Measurements from ENCODE around the gene LCLAT1.

The LCLAT1 gene

GRCh38 chr2:30447149-30448045, at the start of gene LCLAT1:
Gene LCLAT1 (plus strand): TSS chr2:30447246. CDS start chr2:30525591, 78,345 bp downstream.
- Histone ChIP-seq H2AFZ (ENCODE audit: low read depth, low read length) (peak within 1 kb of the TSS; percentile 95), H3K4me1 (ENCODE audit: insufficient read depth, low read length) (peaks cover 22% of the 10 kb centered on the region), H3K27ac (ENCODE audit: low read length) (peak within 1 kb of the TSS; percentile 82), H3K4me2 (ENCODE audit: insufficient read depth, low read length) (peak within 1 kb of the TSS; percentile 95), H4K20me1 (ENCODE audit: insufficient read depth, low read length) (no peaks in the 10 kb centered on the region), H3K79me2 (ENCODE audit: insufficient read depth, low read length) (peaks cover 46% of the 10 kb centered on the region), H3K9ac (ENCODE audit: low read depth, low read length) (peak within 1 kb of the TSS; percentile 89), H3K9me3 (ENCODE audit: insufficient read depth, low read length, severe bottlenecking) (no peaks in the 10 kb centered on the region), H3K27me3 (ENCODE audit: insufficient read depth, low read length, poor library complexity) (no peaks in the 10 kb centered on the region), H3K4me3 (ENCODE audit: low read depth in 1 of 2, low read length in 2 of 2) (peak within 1 kb of the TSS; percentile 46 to 97), H3K36me3 (ENCODE audit: insufficient read depth, low read length) (peaks cover 7% of the 10 kb centered on the region; the same call in 1 of the 2 replicates)
- peak; percentile 82 for DNase-seq
- peak; percentile 94 for ATAC-seq (ENCODE audit: insufficient read depth, low read depth)
- no peak for TF ChIP-seq CTCF (IDR thresholded peaks at IDR 0.05; ENCODE audit: borderline replicate concordance, extremely low read depth, low read length, poor library complexity, severe bottlenecking)
- no peak for TF ChIP-seq EZH2 (IDR thresholded peaks at IDR 0.05; ENCODE audit: borderline replicate concordance, low read depth, low read length, severe bottlenecking)

- Histone ChIP-seq H3K36me3 (ENCODE audit: insufficient read depth, low read length) (no peaks in the 10 kb centered on the region), H3K4me2 (ENCODE audit: insufficient read depth, low read length) (no peak overlapping the region), H4K20me1 (ENCODE audit: insufficient read depth, low read length) (no peaks in the 10 kb centered on the region), H3K79me2 (ENCODE audit: insufficient read depth, low read length) (no peaks in the 10 kb centered on the region), H3K4me1 (ENCODE audit: insufficient read depth, low read length) (no peaks in the 10 kb centered on the region), H2AFZ (ENCODE audit: low read depth, low read length) (no peak overlapping the region), H3K27me3 (ENCODE audit: insufficient read depth, low read length, poor library complexity) (no peaks in the 10 kb centered on the region), H3K27ac (ENCODE audit: low read length) (no peak overlapping the region), H3K9ac (ENCODE audit: low read depth, low read length) (no peak overlapping the region), H3K9me3 (ENCODE audit: insufficient read depth, low read length, severe bottlenecking) (no peaks in the 10 kb centered on the region), H3K4me3 (ENCODE audit: low read depth in 1 of 2, low read length in 2 of 2) (no peak overlapping the region)
- ATAC-seq (ENCODE audit: insufficient read depth, low read depth) = no peak
- DNase-seq = no peak
- TF ChIP-seq CTCF (IDR thresholded peaks at IDR 0.05; ENCODE audit: borderline replicate concordance, extremely low read depth, low read length, poor library complexity, severe bottlenecking) (no peak), EZH2 (IDR thresholded peaks at IDR 0.05; ENCODE audit: borderline replicate concordance, low read depth, low read length, severe bottlenecking) (no peak)
These were observed 48.8 kb upstream of the LCLAT1 start for GRCh38 chr2:30398084-30398873.

GRCh38 chr2:30400151-30400954, 46.7 kb upstream of the LCLAT1 start:
- Histone ChIP-seq H3K9ac (ENCODE audit: low read depth, low read length) (no peak overlapping the region), H4K20me1 (ENCODE audit: insufficient read depth, low read length) (no peaks in the 10 kb centered on the region), H3K79me2 (ENCODE audit: insufficient read depth, low read length) (no peaks in the 10 kb centered on the region), H3K27me3 (ENCODE audit: insufficient read depth, low read length, poor library complexity) (no peaks in the 10 kb centered on the region), H3K4me1 (ENCODE audit: insufficient read depth, low read length) (no peaks in the 10 kb centered on the region), H3K4me3 (ENCODE audit: low read depth in 1 of 2, low read length in 2 of 2) (no peak overlapping the region), H2AFZ (ENCODE audit: low read depth, low read length) (no peak overlapping the region), H3K9me3 (ENCODE audit: insufficient read depth, low read length, severe bottlenecking) (no peaks in the 10 kb centered on the region), H3K27ac (ENCODE audit: low read length) (no peak overlapping the region), H3K4me2 (ENCODE audit: insufficient read depth, low read length) (no peak overlapping the region), H3K36me3 (ENCODE audit: insufficient read depth, low read length) (no peaks in the 10 kb centered on the region)
- no peak for TF ChIP-seq CTCF (IDR thresholded peaks at IDR 0.05; ENCODE audit: borderline replicate concordance, extremely low read depth, low read length, poor library complexity, severe bottlenecking)
- TF ChIP-seq EZH2 (IDR thresholded peaks at IDR 0.05; ENCODE audit: borderline replicate concordance, low read depth, low read length, severe bottlenecking) = no peak
- no peak for DNase-seq
- no peak for ATAC-seq (ENCODE audit: insufficient read depth, low read depth)

All from DND-41 (cell line).